Measurements from ENCODE around the gene PPP3R1. TPM values are rescaled to one million over a fixed set of nuclear protein-coding genes. Genes with fewer than 3 reads are reported as not detected.

PPP3R1 gene
- total RNA-seq, 1 experiment from 2014 or later = 74.2 TPM

GRCh38 chr2:68152681-68153347 lies 99.5 kb downstream of the PPP3R1 start:
- Mint-ChIP-seq H3K9me3 (peaks cover 0 to 2% of the 10 kb centered on the region in 2 experiments; a peak in 2 of 5 replicates), H3K4me1 (peaks cover 9 to 14% of the 10 kb centered on the region in 2 experiments), H3K36me3 (ENCODE audit: insufficient read depth in 1 of 3, low read depth in 3 of 3) (0 out of 7 replicates have a peak, but pooled peaks cover 0 to 2% (median 0%) of the 10 kb centered on the region in 3 experiments), H3K4me3 (no peak overlapping the region), H3K27ac (no peak overlapping the region), H3K27me3 (ENCODE audit: low read depth) (no peaks in the 10 kb centered on the region)
- Histone ChIP-seq H3K27me3 (ENCODE audit: insufficient read depth, low read length) (no peaks in the 10 kb centered on the region), H2AK5ac (ENCODE audit: insufficient read length, low read length) (no peak overlapping the region), H3K4me1 (ENCODE audit: insufficient read depth, low read length) (no peaks in the 10 kb centered on the region), H3K9me3 (ENCODE audit: control insufficient read depth, low read depth, low read length) (no peaks in the 10 kb centered on the region), H2BK12ac (ENCODE audit: insufficient read length, low read depth, low read length) (no peak overlapping the region), H3K4me2 (ENCODE audit: insufficient read depth, insufficient read length, low read length) (no peak overlapping the region), H4K91ac (ENCODE audit: insufficient read length, low read depth, low read length) (no peak overlapping the region), H3K23me2 (ENCODE audit: insufficient read length, low read depth, low read length, poor library complexity, severe bottlenecking) (no peaks in the 10 kb centered on the region), H3K79me2 (ENCODE audit: insufficient read depth, low read length) (peaks cover 2% of the 10 kb centered on the region; the same call in 1 of the 2 replicates), H3K9ac (ENCODE audit: extremely low read depth, insufficient read length, low read length) (no peak overlapping the region), H3K18ac (ENCODE audit: insufficient read length, low read depth, low read length) (no peak overlapping the region), H3K23ac (ENCODE audit: insufficient read length, low read depth, low read length) (no peak overlapping the region), H2BK5ac (ENCODE audit: insufficient read length, low read length) (no peak overlapping the region), H2AFZ (ENCODE audit: low read length) (no peak overlapping the region), H3K79me1 (ENCODE audit: insufficient read depth, low read depth, low read length, poor library complexity, severe bottlenecking) (no peaks in the 10 kb centered on the region), H3K14ac (ENCODE audit: insufficient read depth, low read length) (no peak overlapping the region), H4K20me1 (ENCODE audit: control insufficient read depth, insufficient read depth, insufficient read length) (no peaks in the 10 kb centered on the region), H4K5ac (ENCODE audit: insufficient read length, low read depth, low read length) (no peak overlapping the region), H2BK20ac (ENCODE audit: low read depth, low read length, poor library complexity, severe bottlenecking) (no peak overlapping the region), H2BK120ac (ENCODE audit: low read depth, low read length, poor library complexity, severe bottlenecking) (no peak overlapping the region), H3K27ac (ENCODE audit: insufficient read length, low read depth, low read length) (no peak overlapping the region), H2BK15ac (ENCODE audit: low read depth, low read length) (no peak overlapping the region), H3K56ac (ENCODE audit: insufficient read length, low read depth, low read length) (no peak overlapping the region), H3T11ph (ENCODE audit: low read length) (no peak overlapping the region), H4K8ac (replicated peaks; ENCODE audit: insufficient read length, low read depth, low read length) (no peak overlapping the region), H3K4ac (ENCODE audit: low read depth, low read length) (no peak overlapping the region)
- DNase-seq = no peak
- WGBS (ENCODE audit: extremely low coverage, insufficient read length, low lambda C conversion rate) = no CpG with 5 or more reads among the region's 3 CpGs
- no peak for TF ChIP-seq CTCF (conservative IDR thresholded peaks at IDR 0.05)

All from H9 (cell line).